ENCODE data around the gene EED.

- no peak for TF ChIP-seq EZH2 (IDR thresholded peaks at IDR 0.05; ENCODE audit: insufficient read depth, poor library complexity, severe bottlenecking)
- TF ChIP-seq EZH2phosphoT487 (IDR thresholded peaks at IDR 0.05; ENCODE audit: insufficient read depth, low read depth): no peak
Measured at GRCh38 chr11:86202013-86202336, 42.6 kb upstream of the EED start.

Data from GM23248 (cell line).